IgD-negative memory B cell (primary cell): ENCODE measurements around the gene STIMATE. TPM values are rescaled to one million over a fixed set of nuclear protein-coding genes. Genes with fewer than 3 reads are reported as not detected.
A peak's percentile ranks its signal among the peaks of the same experiment; 100 is the strongest.

ENCODE experiments used
- H3K27ac Mint-ChIP-seq, 3 donors: one replicate each; pipeline ENCODE4 v1.8.0; 2020 to 2022; ENCODE audit warnings: mild to moderate bottlenecking in 3 of 3, mixed read lengths in 3 of 3, moderate library complexity in 1 of 3
- H3K27me3 Mint-ChIP-seq: one replicate; pipeline ENCODE4 v1.8.0; 2021; ENCODE audit warnings: mixed read lengths
- H3K36me3 Mint-ChIP-seq: one replicate; pipeline ENCODE4 v1.8.0; 2020; ENCODE audit warnings: mild to moderate bottlenecking, mixed read lengths
- H3K4me1 Mint-ChIP-seq, 3 donors: one replicate each; pipeline ENCODE4 v1.8.0; 2020 to 2022; ENCODE audit warnings: mixed read lengths in 3 of 3, mild to moderate bottlenecking in 1 of 3
- H3K4me3 Mint-ChIP-seq, 4 donors: one replicate each; pipeline ENCODE4 v1.8.0; 2020 to 2022; ENCODE audit warnings: mild to moderate bottlenecking in 4 of 4, mixed read lengths in 4 of 4, moderate library complexity in 3 of 4
- H3K9me3 Mint-ChIP-seq, 3 donors: one replicate each; pipeline ENCODE4 v1.8.0; 2020 to 2021; ENCODE audit warnings: mixed read lengths in 3 of 3, mild to moderate bottlenecking in 1 of 3
- polyA plus RNA-seq: library from polyadenylated mRNA; unstranded; fragments of 300-500 nt; fragmentation: Illumina TruSeq; gene quantifications from one replicate; pipeline ENCODE4 v1.2.3, GENCODE V29; 2021

Gene STIMATE
- polyA plus RNA-seq, 1 donor from 2014 or later = 8.3 TPM

GRCh38 chr3:52910823-52911222, 13.5 kb upstream of the STIMATE start:
- Mint-ChIP-seq H3K27ac (no peak overlapping the region), H3K4me3 (no peak overlapping the region), H3K9me3 (no peaks in the 10 kb centered on the region), H3K27me3 (no peaks in the 10 kb centered on the region), H3K4me1 (no peaks in the 10 kb centered on the region), H3K36me3 (peaks cover 2% of the 10 kb centered on the region)

DNA sequence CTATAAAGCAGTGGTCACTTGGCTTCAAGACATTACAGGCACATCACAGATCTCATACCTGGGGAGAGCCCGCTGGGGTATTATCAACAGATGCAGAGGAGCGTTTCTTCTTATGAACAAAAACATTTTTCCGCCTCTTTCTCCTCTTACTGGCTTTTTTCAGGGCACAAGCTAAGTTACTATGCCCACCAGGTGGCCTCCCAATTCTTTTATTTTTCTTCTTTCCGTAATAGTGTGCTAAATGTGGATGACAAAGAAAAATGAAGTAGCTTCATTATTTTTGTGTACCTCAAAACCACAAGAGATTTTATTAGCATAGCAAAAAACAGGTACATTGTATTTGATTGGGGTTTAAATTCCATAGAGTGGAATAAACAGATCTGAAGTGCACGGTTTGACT, 10.1 kb upstream of the STIMATE start:
- Mint-ChIP-seq H3K4me3 (no peak overlapping the region), H3K27ac (no peak overlapping the region), H3K36me3 (no peaks in the 10 kb centered on the region), H3K4me1 (no peaks in the 10 kb centered on the region), H3K9me3 (no peaks in the 10 kb centered on the region), H3K27me3 (no peaks in the 10 kb centered on the region)

DNA sequence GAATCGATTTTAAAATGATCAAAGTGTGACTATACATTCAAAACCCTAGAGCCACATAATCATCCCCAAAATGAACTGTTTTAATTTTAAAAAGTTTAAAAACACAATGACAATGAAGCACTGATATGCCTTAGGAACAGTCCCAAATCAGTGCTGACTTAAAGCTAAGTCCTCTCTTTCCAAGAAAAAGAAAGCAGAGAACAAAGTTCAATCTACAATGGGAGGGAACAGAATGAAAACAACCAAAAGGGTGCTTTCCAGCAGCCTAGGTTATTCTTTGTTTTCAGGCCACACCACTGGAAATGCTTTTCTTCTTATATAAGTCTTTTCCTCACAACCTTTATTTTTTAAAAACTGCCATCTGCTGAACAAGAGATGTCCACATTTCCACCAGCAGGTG, 7.2 kb upstream of the STIMATE start:
- H3K4me3 Mint-ChIP-seq = no peak overlapping the region

GRCh38 chr3:52904000-52904399, 6.7 kb upstream of the STIMATE start:
- H3K9me3 Mint-ChIP-seq = no peaks in the 10 kb centered on the region
- H3K27me3 Mint-ChIP-seq = no peaks in the 10 kb centered on the region
- H3K27ac Mint-ChIP-seq = no peak overlapping the region
- no peaks in the 10 kb centered on the region for H3K4me1 Mint-ChIP-seq
- no peaks in the 10 kb centered on the region for H3K36me3 Mint-ChIP-seq
- no peak overlapping the region for H3K4me3 Mint-ChIP-seq

More for the DNA sequence above, 7.2 kb upstream of the STIMATE start:
- Mint-ChIP-seq H3K27ac (peak overlapping the region in 1 of 3 donors; percentile 67), H3K27me3 (no peaks in the 10 kb centered on the region), H3K36me3 (no peaks in the 10 kb centered on the region), H3K9me3 (no peaks in the 10 kb centered on the region), H3K4me1 (no peaks in the 10 kb centered on the region)

- Mint-ChIP-seq H3K27ac (peak overlapping the region in 1 of 3 donors; percentile 45), H3K36me3 (peaks cover 2% of the 10 kb centered on the region), H3K4me3 (peak overlapping the region; percentile 93 to 99 (median 94)), H3K4me1 (peaks cover 36 to 54% (median 42%) of the 10 kb centered on the region in 3 donors), H3K9me3 (no peaks in the 10 kb centered on the region), H3K27me3 (no peaks in the 10 kb centered on the region)
These were observed 735 bp downstream of the STIMATE start for GRCh38 chr3:52896613-52897012.

GRCh38 chr3:52896151-52896550, 1.2 kb downstream of the STIMATE start:
- H3K27ac Mint-ChIP-seq = peak overlapping the region; percentile 41 to 84 (median 45)

DNA sequence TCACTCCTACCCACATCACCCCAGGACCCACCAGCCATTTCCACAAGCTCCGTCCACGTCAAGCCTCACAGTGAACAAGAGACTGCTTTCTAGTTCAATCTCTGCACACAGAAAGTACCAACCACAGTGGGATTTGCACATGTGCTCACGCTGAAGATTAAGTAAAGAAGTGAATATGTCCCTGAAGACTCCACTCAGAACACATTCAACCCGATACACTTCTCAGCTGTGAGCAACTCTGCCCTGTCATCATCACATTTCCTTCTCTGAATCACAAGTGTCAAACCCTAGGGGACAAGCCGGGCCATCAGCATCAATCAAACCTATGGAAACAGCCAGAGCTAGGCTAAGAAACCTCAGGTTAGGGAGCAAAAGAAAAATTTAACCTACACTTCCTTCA, 1.9 kb downstream of the STIMATE start:
- Mint-ChIP-seq H3K36me3 (peaks cover 2% of the 10 kb centered on the region), H3K27me3 (no peaks in the 10 kb centered on the region), H3K9me3 (no peaks in the 10 kb centered on the region), H3K27ac (peak overlapping the region in 1 of 3 donors; percentile 84), H3K4me3 (peak overlapping the region; percentile 93 to 99 (median 94)), H3K4me1 (peaks cover 44 to 57% (median 46%) of the 10 kb centered on the region in 3 donors)

More at GRCh38 chr3:52896151-52896550, 1.2 kb downstream of the STIMATE start:
- Mint-ChIP-seq H3K4me3 (peak overlapping the region; percentile 93 to 99 (median 94)), H3K9me3 (no peaks in the 10 kb centered on the region), H3K4me1 (peaks cover 41 to 57% (median 46%) of the 10 kb centered on the region in 3 donors), H3K27me3 (no peaks in the 10 kb centered on the region), H3K36me3 (peaks cover 2% of the 10 kb centered on the region)

DNA sequence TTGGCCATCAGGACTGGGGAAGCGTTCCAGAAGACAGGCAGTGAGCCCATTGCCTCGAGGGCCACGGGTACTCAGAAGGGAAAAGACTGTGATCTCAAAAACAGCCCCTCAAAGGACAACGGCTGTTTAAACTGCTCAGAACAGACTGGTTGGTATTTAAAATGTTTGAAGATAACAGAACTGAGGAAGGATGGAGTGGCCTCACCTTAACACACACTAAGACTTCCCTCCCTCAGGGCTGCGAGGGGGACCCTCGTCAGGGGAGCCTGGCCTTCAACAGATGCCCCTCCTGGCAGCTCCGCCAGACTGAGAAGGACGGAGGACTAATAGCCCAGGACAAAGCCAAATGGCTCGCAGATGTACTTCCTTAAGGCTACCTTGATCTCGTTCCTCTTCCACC, 2.6 kb downstream of the STIMATE start:
- peaks cover 44 to 57% (median 46%) of the 10 kb centered on the region in 3 donors for H3K4me1 Mint-ChIP-seq
- no peaks in the 10 kb centered on the region for H3K9me3 Mint-ChIP-seq
- H3K4me3 Mint-ChIP-seq = peak overlapping the region in 3 of 4 donors; percentile 78 to 95 (median 93)
- H3K36me3 Mint-ChIP-seq = peaks cover 2% of the 10 kb centered on the region
- H3K27ac Mint-ChIP-seq = peak overlapping the region in 1 of 3 donors; percentile 43
- H3K27me3 Mint-ChIP-seq = no peaks in the 10 kb centered on the region

- H3K36me3 Mint-ChIP-seq = peaks cover 2% of the 10 kb centered on the region
- peak overlapping the region; percentile 26 to 93 (median 69) for H3K4me3 Mint-ChIP-seq
- H3K4me1 Mint-ChIP-seq = peaks cover 44 to 57% (median 46%) of the 10 kb centered on the region in 3 donors
- peak overlapping the region in 1 of 3 donors; percentile 95 for H3K27ac Mint-ChIP-seq
- H3K27me3 Mint-ChIP-seq = no peaks in the 10 kb centered on the region
- no peaks in the 10 kb centered on the region for H3K9me3 Mint-ChIP-seq
These were observed 3.6 kb downstream of the STIMATE start for GRCh38 chr3:52893723-52894122.

DNA sequence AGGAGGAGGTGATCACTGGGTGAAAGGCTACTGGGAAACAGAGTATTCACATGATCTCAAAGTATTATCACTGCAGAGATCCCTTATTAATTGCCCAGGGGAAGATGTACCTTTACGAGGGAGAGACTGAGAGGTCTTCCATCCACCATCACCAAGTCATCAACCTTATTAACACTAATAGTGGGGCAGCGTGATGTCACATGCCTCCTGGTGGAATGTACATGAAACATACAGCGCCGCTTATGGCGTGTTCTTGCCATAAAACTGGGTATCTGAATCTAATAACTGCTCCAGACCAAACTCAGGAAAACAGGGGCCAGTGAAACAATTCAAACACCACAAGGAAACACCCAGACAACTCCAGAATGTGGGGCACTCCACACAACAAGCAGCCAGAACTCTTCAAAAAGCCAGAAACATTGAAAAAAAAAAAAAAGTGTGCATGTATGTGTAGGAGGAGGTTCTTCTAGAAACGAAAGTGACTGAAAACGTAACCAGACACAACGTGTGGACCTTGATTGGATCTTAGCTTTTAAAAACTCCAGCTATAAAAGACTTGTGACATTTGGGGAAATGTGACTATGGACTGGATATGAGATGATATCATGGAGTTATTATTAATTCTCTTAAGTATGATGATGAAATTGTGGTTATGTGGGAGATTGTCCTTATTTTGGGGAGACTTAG, 4.6 kb downstream of the STIMATE start:
- Mint-ChIP-seq H3K27ac (peak overlapping the region; percentile 46 to 95 (median 74)), H3K4me3 (peak overlapping the region; percentile 60 to 92 (median 80)), H3K4me1 (peaks cover 45 to 53% (median 46%) of the 10 kb centered on the region in 3 donors), H3K9me3 (no peaks in the 10 kb centered on the region), H3K27me3 (no peaks in the 10 kb centered on the region), H3K36me3 (peaks cover 4% of the 10 kb centered on the region)

GRCh38 chr3:52892290-52892624, 5.1 kb downstream of the STIMATE start:
- Mint-ChIP-seq H3K36me3 (peaks cover 4% of the 10 kb centered on the region), H3K4me1 (peaks cover 45 to 52% (median 46%) of the 10 kb centered on the region in 3 donors), H3K9me3 (no peaks in the 10 kb centered on the region), H3K4me3 (peak overlapping the region; percentile 60 to 92 (median 80)), H3K27me3 (no peaks in the 10 kb centered on the region), H3K27ac (peak overlapping the region; percentile 39 to 95 (median 74))

GRCh38 chr3:52891615-52892081, 5.7 kb downstream of the STIMATE start:
- Mint-ChIP-seq H3K9me3 (no peaks in the 10 kb centered on the region), H3K36me3 (peaks cover 4% of the 10 kb centered on the region), H3K27me3 (no peaks in the 10 kb centered on the region), H3K4me1 (peaks cover 44 to 51% (median 45%) of the 10 kb centered on the region in 3 donors), H3K27ac (peak overlapping the region; percentile 8 to 95 (median 40)), H3K4me3 (peak overlapping the region in 3 of 4 donors; percentile 70 to 83 (median 73))

DNA sequence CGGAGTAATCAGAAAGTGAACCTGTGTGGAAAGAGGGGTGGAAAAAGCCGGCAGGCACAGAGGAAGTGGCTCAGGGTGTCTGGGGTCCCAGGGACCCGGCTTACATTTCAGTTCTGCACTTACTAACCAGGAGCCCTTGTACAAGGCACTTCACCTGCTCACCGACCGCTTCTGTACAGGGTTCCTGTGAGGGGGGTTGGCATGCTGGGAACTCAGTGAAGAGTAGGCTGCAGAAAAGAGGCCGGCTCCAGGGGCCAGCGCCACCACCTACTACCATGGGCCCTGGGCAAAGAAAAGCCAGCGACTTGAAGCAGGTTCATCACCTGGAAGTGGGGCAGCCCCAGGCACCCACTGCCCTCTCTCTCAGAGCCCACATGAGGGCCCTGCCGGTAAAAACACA, 6.2 kb downstream of the STIMATE start:
- H3K4me3 Mint-ChIP-seq = peak overlapping the region in 1 of 4 donors; percentile 76
- no peaks in the 10 kb centered on the region for H3K9me3 Mint-ChIP-seq
- H3K27me3 Mint-ChIP-seq = no peaks in the 10 kb centered on the region
- peak overlapping the region in 1 of 3 donors; percentile 53 for H3K27ac Mint-ChIP-seq
- H3K36me3 Mint-ChIP-seq = peaks cover 8% of the 10 kb centered on the region
- H3K4me1 Mint-ChIP-seq = peaks cover 41 to 48% (median 41%) of the 10 kb centered on the region in 3 donors

GRCh38 chr3:52890735-52891134, 6.6 kb downstream of the STIMATE start:
- Mint-ChIP-seq H3K27ac (no peak overlapping the region), H3K4me3 (peak overlapping the region in 1 of 4 donors; percentile 76), H3K27me3 (no peaks in the 10 kb centered on the region), H3K9me3 (no peaks in the 10 kb centered on the region), H3K4me1 (peaks cover 37 to 44% (median 37%) of the 10 kb centered on the region in 3 donors), H3K36me3 (peaks cover 10% of the 10 kb centered on the region)

DNA sequence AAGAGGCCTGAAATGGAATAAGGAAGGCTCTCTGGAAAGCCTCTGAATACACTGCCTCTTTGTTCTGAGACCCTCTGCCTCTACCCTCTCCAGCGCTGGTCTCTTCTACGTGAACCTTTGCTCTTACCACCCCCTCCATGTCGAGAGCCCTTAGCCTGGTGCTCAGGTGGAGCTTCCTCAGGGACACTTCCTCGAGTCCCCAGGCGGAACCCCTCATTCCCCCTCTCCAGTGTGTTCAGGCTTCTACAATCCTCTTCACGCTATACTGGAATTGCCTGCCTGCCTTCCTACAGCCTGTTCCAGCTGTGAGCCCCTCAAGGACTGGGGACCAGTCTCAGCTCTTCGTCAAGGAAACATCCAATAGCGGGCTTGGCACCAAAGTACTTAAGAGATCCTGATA, 7.4 kb downstream of the STIMATE start:
- peaks cover 16% of the 10 kb centered on the region for H3K36me3 Mint-ChIP-seq
- H3K9me3 Mint-ChIP-seq = peaks cover 0 to 4% (median 0%) of the 10 kb centered on the region in 3 donors
- peaks cover 29 to 36% (median 31%) of the 10 kb centered on the region in 3 donors for H3K4me1 Mint-ChIP-seq
- H3K4me3 Mint-ChIP-seq = peak overlapping the region in 1 of 4 donors; percentile 24
- H3K27me3 Mint-ChIP-seq = no peaks in the 10 kb centered on the region
- H3K27ac Mint-ChIP-seq = no peak overlapping the region

GRCh38 chr3:52887166-52887565, 10.2 kb downstream of the STIMATE start:
- H3K27me3 Mint-ChIP-seq = no peaks in the 10 kb centered on the region
- H3K36me3 Mint-ChIP-seq = peaks cover 17% of the 10 kb centered on the region
- no peak overlapping the region for H3K27ac Mint-ChIP-seq
- H3K4me3 Mint-ChIP-seq = no peak overlapping the region
- peaks cover 0 to 6% (median 0%) of the 10 kb centered on the region in 3 donors for H3K9me3 Mint-ChIP-seq
- peaks cover 11 to 16% (median 14%) of the 10 kb centered on the region in 3 donors for H3K4me1 Mint-ChIP-seq
